HG02798 (cell line): ENCODE measurements around the gene MEGF8.

Source experiments
- ATAC-seq: cut with Tn5 transposase; IDR thresholded peaks from one replicate; pipeline ENCODE4 v1.9.1; 2021; ENCODE audit warnings: mild to moderate bottlenecking; ENCODE audit not compliant: unreplicated experiment, poor library complexity

The MEGF8 gene

DNA sequence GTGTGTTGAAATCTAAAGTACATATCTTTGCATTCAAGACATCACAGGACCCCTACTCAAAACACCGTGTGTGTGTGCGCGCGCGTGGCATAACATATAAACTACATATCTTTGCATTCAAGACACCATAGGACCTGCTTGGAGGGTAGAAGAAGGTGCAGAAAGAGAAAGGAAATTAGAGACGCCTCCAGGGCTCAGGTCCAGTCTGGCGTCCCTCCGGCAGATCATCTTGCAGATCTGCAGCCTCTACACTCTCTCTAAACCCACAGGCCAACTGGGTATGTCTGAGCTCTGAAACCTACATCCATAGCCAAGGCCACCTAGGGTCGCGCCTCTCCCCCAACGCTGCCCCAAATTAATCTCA is 22.4 kb upstream of the MEGF8 start:
- ATAC-seq, result no peak

DNA sequence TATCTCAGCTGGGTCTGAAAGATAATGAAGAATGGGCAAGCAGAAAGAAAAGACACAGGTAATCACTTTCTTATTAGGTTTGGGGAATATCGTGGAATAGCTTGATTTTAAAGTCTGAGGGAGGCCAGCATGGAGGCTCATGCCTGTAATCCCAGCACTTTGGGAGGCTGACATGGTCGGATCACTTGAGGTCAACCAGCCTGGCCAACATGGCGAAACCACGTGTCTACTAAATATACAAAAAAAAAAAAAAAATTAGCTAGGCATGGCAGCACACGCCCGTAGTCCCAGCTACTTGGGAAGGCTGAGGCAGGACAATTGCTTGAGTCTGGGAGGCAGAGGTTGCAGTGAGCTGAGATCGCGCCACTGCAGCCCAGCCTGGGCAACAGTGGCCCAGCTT is 21.6 kb upstream of the MEGF8 start:
- ATAC-seq, result no peak

DNA sequence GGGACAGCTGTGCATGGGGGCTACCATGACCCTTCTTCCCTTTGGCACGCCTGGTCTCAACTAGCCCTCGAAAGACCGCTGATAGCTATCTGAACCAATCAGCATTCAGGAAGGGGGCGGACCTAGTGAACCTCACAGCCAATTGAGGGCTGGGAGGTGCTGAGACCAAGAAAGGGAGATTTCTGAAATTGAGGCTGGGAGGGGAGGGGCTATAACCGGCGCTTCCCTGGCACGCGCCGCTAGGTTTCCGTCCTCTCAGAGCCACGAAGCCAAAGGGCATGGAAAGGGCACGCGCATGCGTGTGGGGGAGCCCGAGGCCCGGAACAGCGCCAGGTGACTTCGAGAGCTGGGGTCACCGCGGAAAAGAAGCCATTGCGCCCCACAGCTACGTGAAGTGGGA is 18.8 kb upstream of the MEGF8 start:
- peak; percentile 34 for ATAC-seq

DNA sequence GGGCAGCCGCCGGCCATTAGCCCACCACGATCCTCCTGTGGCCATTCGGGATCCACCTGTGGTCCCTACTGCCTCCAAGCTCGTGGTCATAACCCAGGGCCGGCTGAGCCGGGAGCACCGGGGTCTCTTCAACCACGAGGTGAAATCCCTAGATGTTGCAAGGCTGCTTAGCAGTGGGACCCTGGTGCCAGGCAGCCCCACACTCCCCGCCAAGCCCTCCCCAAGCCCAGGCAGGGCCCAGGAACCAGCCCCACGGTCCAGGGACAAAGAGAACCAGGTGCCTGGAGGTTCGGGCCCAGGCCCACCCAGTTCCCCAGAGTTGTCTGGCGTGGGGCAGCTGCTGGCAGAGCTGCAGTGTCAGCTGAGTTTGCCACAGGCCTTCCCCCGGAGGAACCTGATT is 15.7 kb upstream of the MEGF8 start:
- ATAC-seq, result no peak

DNA sequence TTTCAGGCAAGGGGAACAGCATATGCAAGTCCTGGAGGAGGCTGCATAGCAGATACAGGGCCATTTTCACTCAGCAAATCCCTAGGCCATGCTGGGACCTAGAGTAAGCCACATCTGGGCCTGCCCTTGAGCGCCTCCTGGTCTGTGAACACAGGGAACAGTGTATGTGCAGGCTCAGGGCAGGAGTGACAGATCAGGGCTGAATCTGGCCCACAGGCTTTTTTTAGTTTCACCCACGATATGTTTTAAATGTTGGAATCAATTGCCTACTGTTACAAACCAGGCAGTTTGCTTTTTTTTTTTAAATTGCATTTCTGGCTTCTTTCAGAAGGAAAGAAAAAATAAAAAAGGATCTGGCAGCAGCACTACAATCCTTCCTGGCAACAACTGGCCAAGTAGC is 13.8 kb upstream of the MEGF8 start:
- no peak for ATAC-seq

DNA sequence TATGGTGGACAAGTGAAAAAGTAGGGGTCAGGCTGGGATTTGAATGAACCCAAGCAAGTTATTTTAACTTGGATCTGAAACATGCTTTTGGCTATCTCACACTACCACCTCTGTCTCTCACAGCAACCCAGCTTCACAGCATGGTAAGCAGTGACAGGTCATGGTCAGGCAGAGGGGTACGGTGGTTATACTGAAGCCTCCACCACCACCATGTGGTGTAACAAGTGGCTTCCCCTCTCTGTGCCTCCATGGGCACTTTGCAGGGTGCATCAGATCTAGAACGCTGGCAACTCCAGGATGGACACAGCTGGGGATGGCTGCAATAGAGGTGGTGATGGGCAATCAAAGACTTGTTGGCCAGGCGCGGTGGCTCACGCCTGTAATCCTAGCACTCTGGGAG is 13.1 kb upstream of the MEGF8 start:
- ATAC-seq, result no peak

DNA sequence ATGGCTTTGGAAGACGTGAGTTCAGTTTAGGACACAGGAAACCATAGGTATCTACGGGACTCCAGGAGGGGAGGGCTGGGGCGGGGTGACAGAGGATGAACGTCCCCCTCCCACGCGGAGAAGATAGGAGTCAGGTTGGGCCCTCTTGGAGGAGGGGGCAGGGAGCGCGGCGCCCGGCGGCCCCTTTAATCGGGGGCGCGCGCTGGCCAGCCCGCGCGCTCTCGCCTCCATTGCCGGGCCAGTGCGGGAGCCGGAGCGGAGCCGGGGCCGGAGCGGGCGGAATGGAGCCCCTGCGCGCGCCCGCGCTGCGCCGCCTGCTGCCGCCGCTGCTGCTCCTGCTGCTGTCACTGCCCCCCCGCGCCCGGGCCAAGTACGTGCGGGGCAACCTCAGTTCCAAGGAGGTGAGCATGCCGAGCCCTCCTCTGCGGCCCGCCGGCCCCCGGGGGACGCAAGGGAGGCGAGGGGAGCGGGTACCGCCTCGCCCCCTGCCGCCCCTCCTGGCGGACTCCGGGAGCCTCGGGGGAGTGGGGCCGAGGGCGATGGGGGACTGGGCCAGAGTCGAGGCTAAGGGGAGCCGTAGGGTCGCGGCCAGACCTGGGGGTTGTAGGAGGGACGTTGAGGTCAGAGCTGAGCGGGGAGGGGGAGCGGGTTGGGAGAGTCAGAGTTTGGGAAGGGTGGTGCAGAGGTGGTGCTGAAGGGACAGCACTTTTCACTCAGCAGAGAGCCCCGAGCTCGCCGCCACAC is 12.2 kb upstream of the MEGF8 start, which contains the start of gene TMEM145:
TMEM145 (plus strand) TSS at position 214 of the 744 bp plus-strand sequence; CDS start at position 282, 68 bp downstream.
- no peak for ATAC-seq

DNA sequence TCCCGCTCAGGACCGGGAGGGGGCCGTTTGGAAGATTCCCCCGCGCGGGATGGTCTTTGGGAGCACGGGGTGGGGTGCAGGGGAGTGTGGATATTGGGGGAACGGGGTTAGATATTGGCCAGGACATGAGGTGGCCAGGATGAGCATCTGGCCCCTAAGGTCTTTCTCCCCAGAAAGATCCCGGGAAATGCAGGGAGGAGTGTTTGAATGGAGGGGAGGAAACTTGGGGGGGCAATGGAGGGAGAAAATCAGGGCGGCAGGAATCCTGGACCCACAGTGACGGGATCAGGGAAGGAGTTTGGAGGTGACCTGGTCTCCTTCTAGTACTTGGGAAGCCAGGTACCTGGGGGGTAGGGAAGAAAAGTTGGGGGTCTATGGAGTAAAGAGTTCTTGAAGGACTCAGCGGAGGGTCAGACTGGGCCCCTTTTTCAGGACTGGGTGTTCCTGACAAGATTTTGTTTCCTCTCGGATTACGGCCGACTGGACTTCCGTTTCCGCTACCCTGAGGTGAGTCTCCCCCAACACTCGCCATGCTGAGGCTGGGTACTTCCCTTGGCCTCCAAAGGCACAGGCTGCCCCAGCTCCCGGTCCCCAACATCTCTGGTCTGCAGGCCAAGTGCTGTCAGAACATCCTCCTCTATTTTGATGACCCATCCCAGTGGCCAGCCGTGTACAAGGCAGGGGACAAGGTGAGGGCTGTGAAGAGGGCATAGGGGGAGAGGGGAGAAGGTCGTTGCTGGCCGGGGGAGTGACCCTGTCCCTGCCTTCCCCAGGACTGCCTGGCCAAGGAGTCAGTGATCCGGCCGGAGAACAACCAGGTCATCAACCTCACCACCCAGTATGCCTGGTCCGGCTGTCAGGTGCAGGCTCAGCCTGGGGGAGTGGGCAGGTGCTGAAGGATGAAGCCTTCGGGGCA is 11.3 kb upstream of the MEGF8 start:
- no peak for ATAC-seq

DNA sequence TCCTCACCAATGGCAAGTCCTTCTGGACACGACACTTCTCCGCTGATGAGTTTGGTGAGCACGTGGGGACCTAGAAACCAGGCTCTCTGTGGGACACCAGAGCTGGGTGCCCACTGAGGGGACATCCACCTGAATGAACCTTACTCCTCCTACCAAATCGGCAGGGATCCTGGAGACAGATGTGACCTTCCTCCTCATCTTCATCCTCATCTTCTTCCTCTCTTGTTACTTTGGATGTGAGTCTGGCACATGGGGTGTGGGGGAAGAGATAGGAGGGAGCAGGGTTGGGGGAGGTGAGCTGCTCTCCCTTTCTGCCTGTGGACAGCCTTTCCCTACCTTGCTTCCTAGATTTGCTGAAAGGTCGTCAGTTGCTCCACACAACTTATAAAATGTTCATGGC is 10.4 kb upstream of the MEGF8 start:
- ATAC-seq, result no peak

DNA sequence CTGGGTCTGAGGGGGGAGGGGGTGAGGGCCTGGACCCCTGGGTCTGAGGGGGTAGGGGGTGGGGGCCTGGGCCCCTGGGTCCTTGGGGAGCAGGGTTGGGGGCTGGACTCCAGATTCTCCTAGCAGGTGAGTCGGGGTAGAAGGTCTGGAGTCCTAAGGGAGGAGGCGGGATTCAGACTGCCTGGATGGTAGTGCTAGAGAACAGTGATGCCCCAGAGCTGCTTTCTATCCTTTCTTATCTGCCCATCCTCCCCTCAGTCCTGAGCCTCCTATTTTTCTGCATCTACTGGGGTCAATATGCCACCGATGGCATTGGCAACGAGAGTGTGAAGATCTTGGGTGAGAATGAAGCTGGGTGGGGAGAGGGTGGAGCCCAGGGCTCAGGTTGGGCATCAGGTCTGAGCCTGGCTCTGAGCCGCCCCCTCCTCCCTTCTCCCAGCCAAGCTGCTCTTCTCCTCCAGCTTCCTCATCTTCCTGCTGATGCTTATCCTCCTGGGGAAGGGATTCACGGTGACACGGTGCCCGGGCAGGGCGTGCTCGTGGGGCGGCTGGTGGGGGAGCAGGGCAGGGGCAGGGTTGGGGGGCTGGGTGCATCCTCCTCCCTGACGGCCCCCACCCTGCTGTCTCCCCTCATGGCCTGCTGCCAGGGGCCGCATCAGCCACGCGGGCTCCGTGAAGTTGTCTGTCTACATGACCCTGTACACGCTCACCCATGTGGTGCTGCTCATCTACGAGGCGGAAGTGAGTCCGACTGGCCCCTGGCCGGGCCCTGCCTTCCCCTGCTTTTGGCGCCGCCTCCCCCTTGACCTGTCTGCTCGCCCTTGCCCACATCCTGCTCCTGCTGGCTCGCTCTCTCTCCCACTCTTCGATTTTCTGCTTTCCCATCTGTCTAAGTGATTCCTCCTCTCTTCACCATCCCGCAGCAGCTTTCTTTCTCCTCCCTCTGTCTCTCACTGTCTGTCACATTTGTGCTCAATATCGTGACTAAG is 8.9 kb upstream of the MEGF8 start:
- ATAC-seq, result no peak

DNA sequence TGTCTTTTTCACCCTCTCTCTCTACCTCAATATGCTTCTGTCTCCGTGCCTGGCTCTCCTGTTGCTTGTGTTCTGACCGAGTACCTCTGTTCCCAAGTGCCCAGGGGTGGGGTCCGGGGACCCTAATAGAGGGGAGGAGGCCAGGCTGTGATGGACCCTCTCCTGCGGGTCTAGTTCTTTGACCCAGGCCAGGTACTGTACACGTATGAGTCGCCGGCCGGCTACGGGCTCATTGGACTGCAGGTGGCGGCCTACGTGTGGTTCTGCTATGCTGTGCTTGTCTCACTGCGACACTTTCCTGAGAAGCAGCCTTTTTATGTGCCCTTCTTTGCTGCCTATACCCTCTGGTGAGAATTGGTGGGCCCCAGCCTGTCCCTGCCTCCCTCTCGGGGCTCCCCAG is 7.9 kb upstream of the MEGF8 start:
- no peak for ATAC-seq

DNA sequence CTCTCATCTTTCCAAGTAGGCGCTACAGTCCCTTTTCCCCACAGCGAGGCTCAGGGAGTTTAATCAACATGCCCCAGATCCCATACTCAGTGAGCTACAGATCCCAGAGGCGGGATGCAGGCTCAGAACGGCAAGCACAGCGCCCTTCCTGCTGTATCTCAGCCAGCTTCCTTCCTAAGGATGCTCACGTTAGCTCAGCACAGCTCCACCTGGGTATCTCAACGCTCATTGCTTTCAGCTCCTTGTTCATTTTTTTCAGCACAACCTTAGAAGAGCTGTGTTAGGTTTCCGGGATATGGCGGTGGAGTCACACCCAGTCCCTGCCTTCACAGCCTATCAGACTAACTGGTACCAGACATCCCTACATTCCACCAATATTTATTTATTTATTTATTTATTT is 3.1 kb upstream of the MEGF8 start:
- ATAC-seq, result no peak

DNA sequence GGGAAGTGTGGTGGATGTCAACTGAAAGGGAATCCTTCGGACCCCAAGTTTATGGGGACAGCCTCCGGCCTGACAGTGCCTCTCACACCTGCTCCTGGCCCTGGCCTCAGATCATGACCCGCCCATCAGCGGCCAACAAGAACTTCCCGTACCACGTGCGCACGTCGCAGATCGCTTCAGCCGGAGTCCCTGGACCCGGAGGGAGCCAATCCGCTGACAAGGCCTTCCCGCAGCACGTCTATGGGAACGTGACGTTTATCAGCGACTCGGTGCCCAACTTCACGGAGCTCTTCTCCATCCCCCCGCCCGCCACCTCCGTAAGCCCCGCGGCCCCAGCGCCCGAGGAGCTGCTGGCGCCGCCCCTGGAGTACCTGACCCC is 2.0 kb upstream of the MEGF8 start:
- ATAC-seq, result no peak

DNA sequence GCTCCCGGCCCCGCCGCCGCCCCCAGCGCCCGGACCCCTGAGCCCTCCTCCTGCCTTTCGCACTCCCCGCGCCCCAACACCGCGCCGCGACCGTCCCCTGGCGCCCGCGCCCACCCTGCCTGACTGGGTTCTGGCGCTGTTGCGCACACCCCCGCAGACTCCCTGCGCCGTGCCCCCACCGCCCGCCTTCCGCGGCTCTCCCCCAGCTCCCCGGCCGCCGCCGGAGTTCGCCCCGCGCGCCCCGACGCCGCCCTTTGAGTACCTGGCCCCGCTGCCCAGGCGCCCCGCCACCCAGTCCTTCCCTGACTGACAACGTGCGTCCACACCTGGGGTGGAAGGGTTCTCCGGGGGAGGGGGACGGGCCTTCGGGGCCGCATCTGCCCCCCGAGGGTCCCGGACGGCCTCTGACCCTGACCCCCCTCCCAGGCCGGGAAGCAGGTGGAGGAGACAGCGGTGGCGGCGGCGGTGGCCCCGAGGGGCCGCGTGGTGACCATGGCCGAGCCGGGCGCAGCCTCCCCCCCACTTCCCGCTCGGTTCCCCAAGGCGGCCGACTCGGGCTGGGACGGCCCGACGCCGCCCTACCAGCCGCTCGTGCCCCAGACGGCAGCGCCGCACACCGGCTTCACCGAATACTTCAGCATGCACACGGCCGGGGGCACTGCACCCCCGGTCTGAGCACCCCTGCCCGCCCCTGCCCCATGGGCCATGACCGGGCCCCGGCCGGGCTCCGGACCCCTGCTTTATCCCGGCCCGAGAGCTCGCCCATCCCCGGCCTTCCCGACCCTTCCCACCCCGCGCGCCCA is 1.4 kb upstream of the MEGF8 start:
- ATAC-seq, result no peak

DNA sequence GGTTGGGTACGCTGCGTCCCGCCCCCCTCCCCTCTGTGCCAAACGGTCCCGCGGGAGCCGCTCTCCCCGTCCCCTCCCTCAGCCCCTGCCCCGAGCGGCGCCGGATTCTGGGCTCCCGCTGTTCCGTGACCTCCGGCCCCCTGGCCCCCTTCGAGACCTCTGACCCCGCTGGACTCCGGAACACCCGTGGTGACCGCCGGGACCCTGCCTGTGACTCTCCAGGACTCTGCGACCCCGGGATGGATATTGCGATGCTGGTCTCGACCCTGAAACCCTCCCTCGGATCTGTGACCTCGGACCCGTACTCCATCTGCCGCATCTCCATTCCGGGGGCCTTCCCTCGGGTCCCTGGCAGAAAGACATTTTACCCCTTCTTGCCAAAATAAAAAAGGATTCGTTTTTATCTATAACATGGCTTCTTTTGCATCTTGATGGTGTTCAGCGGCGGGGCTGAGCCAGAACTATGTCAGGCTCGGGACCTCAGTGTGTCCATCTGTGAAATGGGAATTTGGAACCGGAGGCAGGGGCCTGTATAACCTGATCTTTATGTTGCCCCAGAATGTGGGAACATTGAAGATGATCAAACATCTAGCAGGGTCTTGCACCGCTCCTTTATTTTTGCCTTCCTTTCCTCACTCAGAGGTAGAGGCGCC is 654 bp upstream of the MEGF8 start:
- ATAC-seq, result no peak

DNA sequence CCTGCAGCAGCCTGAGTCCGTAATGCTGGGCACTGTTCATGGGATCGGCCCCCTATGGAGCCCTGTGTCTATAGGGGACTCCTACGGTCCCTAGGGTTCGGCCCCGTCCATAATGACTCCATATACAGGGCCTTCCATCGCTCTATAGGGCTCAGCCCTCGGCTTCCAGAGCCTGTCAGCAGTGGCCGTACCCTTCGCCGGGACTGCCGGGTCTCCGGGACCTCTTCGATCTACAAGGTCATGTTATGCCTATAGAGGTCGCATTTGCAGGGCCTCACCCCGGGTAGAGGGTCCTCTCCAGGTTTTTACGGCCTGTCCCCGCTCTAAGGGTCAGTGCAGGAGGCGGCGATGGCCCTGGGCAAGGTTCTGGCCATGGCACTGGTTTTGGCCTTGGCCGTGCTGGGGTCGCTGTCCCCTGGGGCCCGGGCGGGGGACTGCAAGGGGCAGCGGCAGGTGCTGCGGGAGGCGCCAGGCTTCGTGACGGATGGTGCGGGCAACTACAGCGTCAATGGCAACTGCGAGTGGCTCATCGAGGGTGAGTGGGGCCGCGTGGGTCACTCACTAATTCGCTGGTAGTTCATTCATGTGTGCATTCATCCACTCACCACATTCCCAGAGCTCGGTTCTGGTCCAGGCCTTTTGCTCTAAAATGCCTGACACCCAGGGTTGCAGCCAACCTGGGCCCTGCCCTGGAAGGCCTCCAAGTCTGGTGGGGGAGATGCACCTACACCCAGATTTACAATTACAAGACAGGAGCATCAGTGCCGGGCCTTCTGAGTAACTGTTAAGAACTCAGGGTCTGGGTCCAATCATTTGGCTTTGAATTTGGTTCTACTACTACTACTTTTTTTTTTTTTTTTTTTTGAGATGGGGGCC is 699 bp downstream of the MEGF8 start:
- ATAC-seq, result peak; percentile 1

DNA sequence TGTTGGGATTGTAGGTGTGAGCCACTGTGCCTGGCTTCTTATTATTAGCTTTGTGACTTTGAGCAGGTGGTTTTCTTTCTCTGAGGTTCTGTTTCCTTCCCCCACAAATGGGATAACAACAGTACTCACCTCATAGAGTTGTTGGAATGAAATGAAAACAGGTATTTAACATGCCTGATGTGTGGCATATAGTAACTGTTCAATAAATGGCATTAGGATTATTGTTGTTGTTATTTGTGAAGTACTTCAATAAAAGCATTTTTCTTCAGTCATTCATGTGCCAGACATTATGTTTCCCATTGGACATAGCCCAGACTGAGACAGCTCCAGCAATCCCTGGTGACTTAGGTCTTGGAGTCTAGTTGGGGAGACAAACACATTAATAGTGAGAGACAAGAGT is 1.5 kb downstream of the MEGF8 start:
- no peak for ATAC-seq

DNA sequence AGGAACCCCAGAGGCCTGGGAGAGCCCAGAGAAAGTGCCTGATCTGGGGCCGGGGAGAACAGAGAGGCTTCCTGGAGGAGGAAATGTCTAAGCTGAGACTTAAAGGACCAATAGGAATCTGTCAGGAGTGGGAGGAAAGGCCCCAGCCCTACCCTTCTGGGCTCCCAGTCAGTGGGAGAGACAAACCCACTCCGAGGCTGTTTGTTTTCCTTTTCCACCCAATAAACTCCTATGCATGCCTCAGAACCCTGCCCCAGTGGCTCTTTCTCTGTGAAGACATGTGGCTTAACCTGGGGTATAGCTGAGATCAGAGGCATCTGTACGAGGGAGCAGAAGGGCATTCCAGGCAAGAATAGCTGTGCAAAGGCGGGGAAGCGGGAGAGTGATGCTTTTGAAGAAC is 1.9 kb downstream of the MEGF8 start:
- no peak for ATAC-seq
